ENCODE results near the gene MBD5.

DNA sequence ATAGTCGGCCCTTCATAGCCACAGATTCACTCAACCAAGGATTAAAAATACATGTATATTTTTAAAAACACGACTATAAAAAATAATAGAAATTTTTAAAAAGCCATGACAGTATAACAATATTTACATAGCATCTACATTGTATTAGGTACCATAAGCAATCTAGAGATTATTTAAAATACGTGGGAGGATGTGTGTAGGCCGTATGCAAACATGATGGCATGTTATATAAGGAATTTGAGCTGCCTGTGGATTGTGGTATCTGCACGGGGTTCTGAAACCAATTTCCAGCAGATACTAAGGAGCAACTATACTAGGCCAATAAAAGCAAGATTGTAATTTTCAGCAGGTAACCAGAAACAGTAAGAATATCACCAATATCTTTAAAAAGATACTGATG lies 6.3 kb upstream of the MBD5 start:
- TF ChIP-seq, protein P1, sequence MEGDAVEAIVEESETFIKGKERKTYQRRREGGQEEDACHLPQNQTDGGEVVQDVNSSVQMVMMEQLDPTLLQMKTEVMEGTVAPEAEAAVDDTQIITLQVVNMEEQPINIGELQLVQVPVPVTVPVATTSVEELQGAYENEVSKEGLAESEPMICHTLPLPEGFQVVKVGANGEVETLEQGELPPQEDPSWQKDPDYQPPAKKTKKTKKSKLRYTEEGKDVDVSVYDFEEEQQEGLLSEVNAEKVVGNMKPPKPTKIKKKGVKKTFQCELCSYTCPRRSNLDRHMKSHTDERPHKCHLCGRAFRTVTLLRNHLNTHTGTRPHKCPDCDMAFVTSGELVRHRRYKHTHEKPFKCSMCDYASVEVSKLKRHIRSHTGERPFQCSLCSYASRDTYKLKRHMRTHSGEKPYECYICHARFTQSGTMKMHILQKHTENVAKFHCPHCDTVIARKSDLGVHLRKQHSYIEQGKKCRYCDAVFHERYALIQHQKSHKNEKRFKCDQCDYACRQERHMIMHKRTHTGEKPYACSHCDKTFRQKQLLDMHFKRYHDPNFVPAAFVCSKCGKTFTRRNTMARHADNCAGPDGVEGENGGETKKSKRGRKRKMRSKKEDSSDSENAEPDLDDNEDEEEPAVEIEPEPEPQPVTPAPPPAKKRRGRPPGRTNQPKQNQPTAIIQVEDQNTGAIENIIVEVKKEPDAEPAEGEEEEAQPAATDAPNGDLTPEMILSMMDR (IDR thresholded peaks at IDR 0.05), result no peak
- TF ChIP-seq POLR2A (IDR thresholded peaks at IDR 0.05) (no peak), POLR2AphosphoS5 (IDR thresholded peaks at IDR 0.05) (no peak), EP300 (IDR thresholded peaks at IDR 0.05) (no peak)

Measured in stomach (tissue), 4 donors.